ENCODE results near the gene CD74. TPM values are rescaled to one million over a fixed set of nuclear protein-coding genes. Genes with fewer than 3 reads are reported as not detected.

CD74 gene
- total and polyA plus RNA-seq, 2 of the 4 experiments (the other 2 are of a cell fraction) = 0.18 to 1.1 TPM

GRCh38 chr5:150429410-150429873 lies 16.7 kb upstream of the CD74 start:
- no peak overlapping the region for H3K23ac ChIP-seq (ENCODE audit: low read depth, low read length)
- no peak overlapping the region for H2AK9ac ChIP-seq (replicated peaks; ENCODE audit: low read depth, low read length, poor library complexity)
- H3K36me3 ChIP-seq (ENCODE audit: control insufficient read depth, insufficient read depth, low read length) = no peaks in the 10 kb centered on the region
- no peak overlapping the region for H2BK15ac ChIP-seq (ENCODE audit: low read depth, low read length)
- peaks cover 3% of the 10 kb centered on the region; the same call in 1 of the 2 replicates for H3K9me1 ChIP-seq (ENCODE audit: insufficient read depth, low read length)
- in situ Hi-C loops (cut with MboI; ENCODE audit: low sequenced_read_pairs) = loop anchor here (25.0 kb wide), 2 partner anchors 592 to 792 kb away; no protein-coding TSS in a partner anchor
- no peak overlapping the region for H2AK5ac ChIP-seq (ENCODE audit: low read depth, low read length)
- no peak overlapping the region for H2BK5ac ChIP-seq (ENCODE audit: low read depth, low read length, poor library complexity, severe bottlenecking)
- intact Hi-C loops (cut with micrococcal nuclease) = no loop called here
- BruUV-seq (replicated peaks) = no TSS peak
- no peak overlapping the region for H3K18ac ChIP-seq (ENCODE audit: low read depth, low read length)
- no peak overlapping the region for H3K14ac ChIP-seq (replicated peaks; ENCODE audit: low read depth, low read length)
- ATAC-seq (ENCODE audit: low read depth) (no peak), DNase-seq (no peak)
- 93% methylated on average over 3 of the region's 5 CpGs; no CpG with 5 or more reads in 1 of the 2 experiments for WGBS, 2 experiments (ENCODE audit: extremely low coverage in 2 of 2, insufficient read length in 1 of 2)
- ChIA-PET CTCF (no interaction called here), POLR2A (ENCODE audit: unreplicated experiment) (no interaction called here)
- dilution Hi-C loops (cut with HindIII; ENCODE audit: low sequenced_read_pairs, unreplicated experiment) = no loop called here
- H3K4me1 ChIP-seq (ENCODE audit: control insufficient read depth, insufficient read depth, low read length) = peaks cover 3% of the 10 kb centered on the region; the same call in 1 of the 2 replicates
- H3K4ac ChIP-seq (ENCODE audit: low read depth, low read length) = no peak overlapping the region
- no peak overlapping the region for H4K91ac ChIP-seq (ENCODE audit: insufficient read depth, low read depth, low read length)
- H3K9ac ChIP-seq (ENCODE audit: low read depth, low read length) = no peak overlapping the region
- no peak overlapping the region for H2BK120ac ChIP-seq (ENCODE audit: low read depth, low read length)
- TF ChIP-seq CTCF (conservative IDR thresholded peaks at IDR 0.05; ENCODE audit: low read depth, low read length) (no peak), RFX5 (IDR thresholded peaks at IDR 0.05; ENCODE audit: low read depth, low read length) (no peak), SMC3 (IDR thresholded peaks at IDR 0.05; ENCODE audit: low read depth, low read length) (no peak), USF2 (IDR thresholded peaks at IDR 0.05; ENCODE audit: low read depth, low read length) (no peak), CHD1 (IDR thresholded peaks at IDR 0.05; ENCODE audit: low read depth, low read length) (no peak), RAD21 (IDR thresholded peaks at IDR 0.05; ENCODE audit: low read length) (no peak), ELK1 (IDR thresholded peaks at IDR 0.05; ENCODE audit: borderline replicate concordance, low read depth, low read length) (no peak), BHLHE40 (IDR thresholded peaks at IDR 0.05; ENCODE audit: low read depth, low read length) (no peak), MAZ (IDR thresholded peaks at IDR 0.05; ENCODE audit: borderline replicate concordance, low read depth, low read length) (no peak), FOS (IDR thresholded peaks at IDR 0.05; ENCODE audit: low read depth, low read length) (no peak), RCOR1 (IDR thresholded peaks at IDR 0.05; ENCODE audit: insufficient replicate concordance, low read length) (no peak)
- H2BK20ac ChIP-seq (ENCODE audit: low read depth, low read length) = no peak overlapping the region
- H4K5ac ChIP-seq (ENCODE audit: low read depth, low read length) = no peak overlapping the region
- H2AFZ ChIP-seq (replicated peaks; ENCODE audit: low read length, poor library complexity) = no peak overlapping the region
- H3K27ac ChIP-seq (ENCODE audit: insufficient read depth, low read length) = no peak overlapping the region
- H3K27me3 ChIP-seq (ENCODE audit: control insufficient read depth, insufficient read depth, low read length) = no peaks in the 10 kb centered on the region
- no peak overlapping the region for H4K8ac ChIP-seq (ENCODE audit: low read depth in 2 of 2, low read length in 2 of 2)
- no peak overlapping the region for H3K56ac ChIP-seq (ENCODE audit: extremely low read depth, insufficient read depth, low read length)
- no peaks in the 10 kb centered on the region for H3K9me3 ChIP-seq (ENCODE audit: control insufficient read depth, insufficient read depth, low read length)
- no peaks in the 10 kb centered on the region for H3K79me1 ChIP-seq (ENCODE audit: low read depth in 1 of 2, low read length in 2 of 2)
- no peak overlapping the region for H3K4me2 ChIP-seq (ENCODE audit: low read depth, low read length)
- no peak overlapping the region for H3K4me3 ChIP-seq (ENCODE audit: insufficient read depth, low read depth, low read length)
- H4K20me1 ChIP-seq (ENCODE audit: insufficient read depth, low read length) = no peaks in the 10 kb centered on the region
